ENCODE measurements around the gene SLC16A9.

DNA sequence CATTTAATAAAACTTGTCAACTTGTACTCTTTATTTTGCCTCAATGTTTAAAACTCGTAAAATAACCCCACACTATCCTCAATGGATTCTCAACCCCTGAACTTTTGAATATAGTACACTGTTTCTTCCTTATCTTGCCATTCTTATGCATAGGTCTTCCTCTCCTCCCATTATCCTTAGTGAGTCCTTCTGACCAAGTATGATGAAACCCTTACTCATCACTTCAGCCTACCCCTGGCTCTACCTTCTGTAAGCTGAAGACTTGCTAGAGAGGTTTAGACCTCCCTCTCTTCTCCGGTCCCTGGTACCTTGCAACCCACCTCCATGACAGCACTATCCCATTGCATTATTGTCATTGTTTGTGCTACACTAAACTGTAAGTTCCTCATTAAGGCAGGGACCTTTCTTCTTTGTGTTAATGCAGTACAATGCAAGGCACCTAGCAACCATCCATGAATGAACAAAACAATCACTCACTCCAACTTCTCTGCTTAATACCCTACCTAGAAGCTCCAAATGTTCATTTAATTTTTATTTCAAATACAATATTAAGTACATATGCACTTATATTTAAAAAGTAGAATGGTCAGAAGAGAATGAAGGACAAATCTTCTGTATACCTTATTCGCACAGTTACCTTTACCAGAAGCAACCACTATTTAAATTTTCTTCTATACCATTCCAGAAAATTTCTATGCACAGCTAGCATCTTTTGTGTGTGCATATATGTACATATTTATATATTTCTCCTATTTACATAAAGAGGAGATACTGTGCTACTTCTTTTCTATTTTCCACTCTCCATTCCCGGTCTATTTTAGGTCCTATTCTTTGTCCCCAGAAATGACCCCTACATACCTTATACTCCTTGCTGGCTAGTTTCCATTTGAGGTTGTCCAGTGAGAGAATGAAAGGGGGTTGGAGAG lies 77.5 kb downstream of the SLC16A9 start:
- TF ChIP-seq, protein P1, sequence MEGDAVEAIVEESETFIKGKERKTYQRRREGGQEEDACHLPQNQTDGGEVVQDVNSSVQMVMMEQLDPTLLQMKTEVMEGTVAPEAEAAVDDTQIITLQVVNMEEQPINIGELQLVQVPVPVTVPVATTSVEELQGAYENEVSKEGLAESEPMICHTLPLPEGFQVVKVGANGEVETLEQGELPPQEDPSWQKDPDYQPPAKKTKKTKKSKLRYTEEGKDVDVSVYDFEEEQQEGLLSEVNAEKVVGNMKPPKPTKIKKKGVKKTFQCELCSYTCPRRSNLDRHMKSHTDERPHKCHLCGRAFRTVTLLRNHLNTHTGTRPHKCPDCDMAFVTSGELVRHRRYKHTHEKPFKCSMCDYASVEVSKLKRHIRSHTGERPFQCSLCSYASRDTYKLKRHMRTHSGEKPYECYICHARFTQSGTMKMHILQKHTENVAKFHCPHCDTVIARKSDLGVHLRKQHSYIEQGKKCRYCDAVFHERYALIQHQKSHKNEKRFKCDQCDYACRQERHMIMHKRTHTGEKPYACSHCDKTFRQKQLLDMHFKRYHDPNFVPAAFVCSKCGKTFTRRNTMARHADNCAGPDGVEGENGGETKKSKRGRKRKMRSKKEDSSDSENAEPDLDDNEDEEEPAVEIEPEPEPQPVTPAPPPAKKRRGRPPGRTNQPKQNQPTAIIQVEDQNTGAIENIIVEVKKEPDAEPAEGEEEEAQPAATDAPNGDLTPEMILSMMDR (tag by site-specific recombination; IDR thresholded peaks at IDR 0.05) = no peak
- TF ChIP-seq, protein P2, sequence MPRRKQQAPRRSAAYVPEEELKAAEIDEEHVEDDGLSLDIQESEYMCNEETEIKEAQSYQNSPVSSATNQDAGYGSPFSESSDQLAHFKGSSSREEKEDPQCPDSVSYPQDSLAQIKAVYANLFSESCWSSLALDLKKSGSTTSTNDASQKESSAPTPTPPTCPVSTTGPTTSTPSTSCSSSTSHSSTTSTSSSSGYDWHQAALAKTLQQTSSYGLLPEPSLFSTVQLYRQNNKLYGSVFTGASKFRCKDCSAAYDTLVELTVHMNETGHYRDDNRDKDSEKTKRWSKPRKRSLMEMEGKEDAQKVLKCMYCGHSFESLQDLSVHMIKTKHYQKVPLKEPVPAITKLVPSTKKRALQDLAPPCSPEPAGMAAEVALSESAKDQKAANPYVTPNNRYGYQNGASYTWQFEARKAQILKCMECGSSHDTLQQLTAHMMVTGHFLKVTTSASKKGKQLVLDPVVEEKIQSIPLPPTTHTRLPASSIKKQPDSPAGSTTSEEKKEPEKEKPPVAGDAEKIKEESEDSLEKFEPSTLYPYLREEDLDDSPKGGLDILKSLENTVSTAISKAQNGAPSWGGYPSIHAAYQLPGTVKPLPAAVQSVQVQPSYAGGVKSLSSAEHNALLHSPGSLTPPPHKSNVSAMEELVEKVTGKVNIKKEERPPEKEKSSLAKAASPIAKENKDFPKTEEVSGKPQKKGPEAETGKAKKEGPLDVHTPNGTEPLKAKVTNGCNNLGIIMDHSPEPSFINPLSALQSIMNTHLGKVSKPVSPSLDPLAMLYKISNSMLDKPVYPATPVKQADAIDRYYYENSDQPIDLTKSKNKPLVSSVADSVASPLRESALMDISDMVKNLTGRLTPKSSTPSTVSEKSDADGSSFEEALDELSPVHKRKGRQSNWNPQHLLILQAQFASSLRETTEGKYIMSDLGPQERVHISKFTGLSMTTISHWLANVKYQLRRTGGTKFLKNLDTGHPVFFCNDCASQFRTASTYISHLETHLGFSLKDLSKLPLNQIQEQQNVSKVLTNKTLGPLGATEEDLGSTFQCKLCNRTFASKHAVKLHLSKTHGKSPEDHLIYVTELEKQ (tag by site-specific recombination; IDR thresholded peaks at IDR 0.05; ENCODE audit: borderline replicate concordance) = no peak
- no peak for TF ChIP-seq TCF7L2 (IDR thresholded peaks at IDR 0.05; ENCODE audit: borderline replicate concordance, low read depth, low read length)
- TF ChIP-seq, protein P3, sequence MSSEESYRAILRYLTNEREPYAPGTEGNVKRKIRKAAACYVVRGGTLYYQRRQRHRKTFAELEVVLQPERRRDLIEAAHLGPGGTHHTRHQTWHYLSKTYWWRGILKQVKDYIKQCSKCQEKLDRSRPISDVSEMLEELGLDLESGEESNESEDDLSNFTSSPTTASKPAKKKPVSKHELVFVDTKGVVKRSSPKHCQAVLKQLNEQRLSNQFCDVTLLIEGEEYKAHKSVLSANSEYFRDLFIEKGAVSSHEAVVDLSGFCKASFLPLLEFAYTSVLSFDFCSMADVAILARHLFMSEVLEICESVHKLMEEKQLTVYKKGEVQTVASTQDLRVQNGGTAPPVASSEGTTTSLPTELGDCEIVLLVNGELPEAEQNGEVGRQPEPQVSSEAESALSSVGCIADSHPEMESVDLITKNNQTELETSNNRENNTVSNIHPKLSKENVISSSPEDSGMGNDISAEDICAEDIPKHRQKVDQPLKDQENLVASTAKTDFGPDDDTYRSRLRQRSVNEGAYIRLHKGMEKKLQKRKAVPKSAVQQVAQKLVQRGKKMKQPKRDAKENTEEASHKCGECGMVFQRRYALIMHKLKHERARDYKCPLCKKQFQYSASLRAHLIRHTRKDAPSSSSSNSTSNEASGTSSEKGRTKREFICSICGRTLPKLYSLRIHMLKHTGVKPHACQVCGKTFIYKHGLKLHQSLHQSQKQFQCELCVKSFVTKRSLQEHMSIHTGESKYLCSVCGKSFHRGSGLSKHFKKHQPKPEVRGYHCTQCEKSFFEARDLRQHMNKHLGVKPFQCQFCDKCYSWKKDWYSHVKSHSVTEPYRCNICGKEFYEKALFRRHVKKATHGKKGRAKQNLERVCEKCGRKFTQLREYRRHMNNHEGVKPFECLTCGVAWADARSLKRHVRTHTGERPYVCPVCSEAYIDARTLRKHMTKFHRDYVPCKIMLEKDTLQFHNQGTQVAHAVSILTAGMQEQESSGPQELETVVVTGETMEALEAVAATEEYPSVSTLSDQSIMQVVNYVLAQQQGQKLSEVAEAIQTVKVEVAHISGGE (tag by site-specific recombination; conservative IDR thresholded peaks at IDR 0.05; ENCODE audit: low read depth) = no peak
